ENCODE results near the gene MCM3AP. TPM values are rescaled to one million over a fixed set of nuclear protein-coding genes. Genes with fewer than 3 reads are reported as not detected.

The MCM3AP gene
- total RNA-seq, 1 donor from 2014 or later: 82.7 TPM

Other genes starting within 250 kb of the MCM3AP start
- 37.1 TPM for gene COL6A2, start 187.5 kb downstream of the MCM3AP start, total RNA-seq
- not detected for gene FTCD, start 130.0 kb downstream of the MCM3AP start, total RNA-seq
- 2.8 TPM for gene SPATC1L, start 101.2 kb downstream of the MCM3AP start, total RNA-seq
- 52.7 TPM for gene LSS, start 56.8 kb downstream of the MCM3AP start, total RNA-seq
- gene YBEY, start 731 bp upstream of the MCM3AP start, total RNA-seq: 11.7 TPM
- 3.0 TPM for gene C21orf58, start 38.3 kb upstream of the MCM3AP start, total RNA-seq
- gene PCNT, start 38.5 kb upstream of the MCM3AP start, total RNA-seq: 18.4 TPM
- gene DIP2A, start 173.3 kb upstream of the MCM3AP start, total RNA-seq: 26.8 TPM